HepG2 (cell line): Measurements from ENCODE around the gene DDX17. TPM values are rescaled to one million over a fixed set of nuclear protein-coding genes. Genes with fewer than 3 reads are reported as not detected.

Experiments
- CCAR2 ChIP-seq: fragments of 200-400 bp; formaldehyde crosslinking; optimal IDR thresholded peaks from 2 replicates; pipeline ENCODE3; 2018; ENCODE audit warnings: low read depth, mild to moderate bottlenecking, low read length, moderate library complexity
- CENPT ChIP-seq: sonication (generic); formaldehyde crosslinking; IDR thresholded peaks from 2 replicates; pipeline ENCODE4 v1.8.0; 2022; ENCODE audit warnings: low read depth, mild to moderate bottlenecking, moderate library complexity, missing genetic modification reagents
- HMGA1 ChIP-seq: sonication (generic); formaldehyde crosslinking; conservative IDR thresholded peaks from 2 replicates; pipeline ENCODE4 v1.4.0; 2020; ENCODE audit warnings: missing genetic modification reagents
- KAT7 ChIP-seq: IDR thresholded peaks from 2 replicates; pipeline ENCODE4 v1.6.1; 2018; ENCODE audit warnings: borderline replicate concordance, missing compliant biosample characterization
- KLF6 ChIP-seq: IDR thresholded peaks from 2 replicates; pipeline ENCODE4 v1.8.0; 2016; ENCODE audit warnings: missing biosample characterization, missing genetic modification reagents
- KMT2A ChIP-seq: sonication (generic); formaldehyde crosslinking; IDR thresholded peaks from 2 replicates; pipeline ENCODE4 v1.4.0; 2020; ENCODE audit warnings: missing genetic modification reagents
- MAFF ChIP-seq: IDR thresholded peaks from 2 replicates; pipeline ENCODE4 v1.6.1; 2011; ENCODE audit warnings: low read depth, low read length, improper control_type of control experiment
- NFIB ChIP-seq: sonication (generic); formaldehyde crosslinking; IDR thresholded peaks from 2 replicates; pipeline ENCODE4 v1.9.0; 2021; ENCODE audit warnings: missing genetic modification reagents, mild to moderate bottlenecking, borderline replicate concordance
- RARA ChIP-seq: IDR thresholded peaks from 2 replicates; pipeline ENCODE4 v1.6.1; 2016; ENCODE audit warnings: missing genetic modification reagents, missing compliant biosample characterization
- TEAD3 ChIP-seq: optimal IDR thresholded peaks from 2 replicates; pipeline ENCODE3; 2016; ENCODE audit warnings: borderline replicate concordance
- XRCC5 ChIP-seq: fragments of 200-400 bp; formaldehyde crosslinking; optimal IDR thresholded peaks from 2 replicates; pipeline ENCODE3; 2017; ENCODE audit warnings: mild to moderate bottlenecking, low read length
- YEATS4 ChIP-seq: sonication (generic); formaldehyde crosslinking; IDR thresholded peaks from 2 replicates; pipeline ENCODE4 v1.4.0; 2020; ENCODE audit warnings: missing genetic modification reagents, borderline replicate concordance
- ZNF263 ChIP-seq: sonication (generic); formaldehyde crosslinking; IDR thresholded peaks from 2 replicates; pipeline ENCODE4 v1.4.0; 2020; ENCODE audit warnings: missing genetic modification reagents
- ZNF331 ChIP-seq: sonication (generic); formaldehyde crosslinking; IDR thresholded peaks from 2 replicates; pipeline ENCODE4 v1.4.0; 2020; ENCODE audit warnings: missing genetic modification reagents
- ZNF33B ChIP-seq: sonication (generic); formaldehyde crosslinking; IDR thresholded peaks from 2 replicates; pipeline ENCODE4 v1.5.1; 2020; ENCODE audit warnings: mild to moderate bottlenecking, missing genetic modification reagents
- ZNF354B ChIP-seq: sonication (generic); formaldehyde crosslinking; IDR thresholded peaks from 2 replicates; pipeline ENCODE4 v1.8.0; 2022; ENCODE audit warnings: mild to moderate bottlenecking, missing genetic modification reagents
- ZNF383 ChIP-seq: sonication (generic); formaldehyde crosslinking; IDR thresholded peaks from 2 replicates; pipeline ENCODE4 v1.4.0; 2020; ENCODE audit warnings: missing genetic modification reagents, mild to moderate bottlenecking, borderline replicate concordance
- ZNF607 ChIP-seq: sonication (generic); formaldehyde crosslinking; IDR thresholded peaks from 2 replicates; pipeline ENCODE4 v1.5.1; 2020; ENCODE audit warnings: missing genetic modification reagents, mild to moderate bottlenecking, borderline replicate concordance
- ZNF629 ChIP-seq: sonication (generic); formaldehyde crosslinking; conservative IDR thresholded peaks from 2 replicates; pipeline ENCODE4 v1.5.0; 2020; ENCODE audit warnings: missing genetic modification reagents
- ZNF644 ChIP-seq: IDR thresholded peaks from 2 replicates; pipeline ENCODE4 v1.6.1; 2016; ENCODE audit warnings: low read depth
- polyA plus RNA-seq, 8 experiments: library from polyadenylated mRNA; depleted of rRNA in 3 of 8; stranded (reverse) in 7 of 8; unstranded in 1 of 8; fragments of >200 nt; fragmentation: Illumina TruSeq in 4 of 8; extraction: Trizol in 4 of 8; gene quantifications; 2 replicates each; pipeline versions ENCODE4 v1.2.1 to v1.2.3, GENCODE V29; 2011 to 2016; ENCODE audit warnings: low read depth in 4 of 8, missing spikeins in 1 of 8, mixed read lengths in 1 of 8; ENCODE audit not compliant: insufficient read depth in 1 of 8
- total RNA-seq, 5 experiments: library from RNA; depleted of rRNA; stranded (reverse); fragments of >200 nt; fragmentation: Illumina TruSeq; extraction: Trizol; gene quantifications; 2 replicates each; pipeline ENCODE4 v1.2.3, GENCODE V29; 2016; ENCODE audit warnings: low read depth in 1 of 5
- TF ChIP-seq, protein P1 (sequence below): sonication (generic); formaldehyde crosslinking; IDR thresholded peaks from one replicate; pipeline ENCODE4 v1.5.1; 2020; ENCODE audit warnings: mild to moderate bottlenecking, missing genetic modification reagents; ENCODE audit errors: not compliant biosample characterization
- TF ChIP-seq, protein P2 (sequence below): sonication (generic); formaldehyde crosslinking; IDR thresholded peaks from 2 replicates; pipeline ENCODE4 v1.5.0; 2020; ENCODE audit warnings: missing genetic modification reagents

Gene DDX17
- total and polyA plus RNA-seq, 2 of the 13 experiments (the other 11 are each of a cell fraction or from before 2014, with no cell fraction given): 238 to 344 TPM

GRCh38 chr22:38467904-38468442, 38.1 kb downstream of the DDX17 start, which contains the start of gene KDELR3 (continued):
- TF ChIP-seq, protein P1, sequence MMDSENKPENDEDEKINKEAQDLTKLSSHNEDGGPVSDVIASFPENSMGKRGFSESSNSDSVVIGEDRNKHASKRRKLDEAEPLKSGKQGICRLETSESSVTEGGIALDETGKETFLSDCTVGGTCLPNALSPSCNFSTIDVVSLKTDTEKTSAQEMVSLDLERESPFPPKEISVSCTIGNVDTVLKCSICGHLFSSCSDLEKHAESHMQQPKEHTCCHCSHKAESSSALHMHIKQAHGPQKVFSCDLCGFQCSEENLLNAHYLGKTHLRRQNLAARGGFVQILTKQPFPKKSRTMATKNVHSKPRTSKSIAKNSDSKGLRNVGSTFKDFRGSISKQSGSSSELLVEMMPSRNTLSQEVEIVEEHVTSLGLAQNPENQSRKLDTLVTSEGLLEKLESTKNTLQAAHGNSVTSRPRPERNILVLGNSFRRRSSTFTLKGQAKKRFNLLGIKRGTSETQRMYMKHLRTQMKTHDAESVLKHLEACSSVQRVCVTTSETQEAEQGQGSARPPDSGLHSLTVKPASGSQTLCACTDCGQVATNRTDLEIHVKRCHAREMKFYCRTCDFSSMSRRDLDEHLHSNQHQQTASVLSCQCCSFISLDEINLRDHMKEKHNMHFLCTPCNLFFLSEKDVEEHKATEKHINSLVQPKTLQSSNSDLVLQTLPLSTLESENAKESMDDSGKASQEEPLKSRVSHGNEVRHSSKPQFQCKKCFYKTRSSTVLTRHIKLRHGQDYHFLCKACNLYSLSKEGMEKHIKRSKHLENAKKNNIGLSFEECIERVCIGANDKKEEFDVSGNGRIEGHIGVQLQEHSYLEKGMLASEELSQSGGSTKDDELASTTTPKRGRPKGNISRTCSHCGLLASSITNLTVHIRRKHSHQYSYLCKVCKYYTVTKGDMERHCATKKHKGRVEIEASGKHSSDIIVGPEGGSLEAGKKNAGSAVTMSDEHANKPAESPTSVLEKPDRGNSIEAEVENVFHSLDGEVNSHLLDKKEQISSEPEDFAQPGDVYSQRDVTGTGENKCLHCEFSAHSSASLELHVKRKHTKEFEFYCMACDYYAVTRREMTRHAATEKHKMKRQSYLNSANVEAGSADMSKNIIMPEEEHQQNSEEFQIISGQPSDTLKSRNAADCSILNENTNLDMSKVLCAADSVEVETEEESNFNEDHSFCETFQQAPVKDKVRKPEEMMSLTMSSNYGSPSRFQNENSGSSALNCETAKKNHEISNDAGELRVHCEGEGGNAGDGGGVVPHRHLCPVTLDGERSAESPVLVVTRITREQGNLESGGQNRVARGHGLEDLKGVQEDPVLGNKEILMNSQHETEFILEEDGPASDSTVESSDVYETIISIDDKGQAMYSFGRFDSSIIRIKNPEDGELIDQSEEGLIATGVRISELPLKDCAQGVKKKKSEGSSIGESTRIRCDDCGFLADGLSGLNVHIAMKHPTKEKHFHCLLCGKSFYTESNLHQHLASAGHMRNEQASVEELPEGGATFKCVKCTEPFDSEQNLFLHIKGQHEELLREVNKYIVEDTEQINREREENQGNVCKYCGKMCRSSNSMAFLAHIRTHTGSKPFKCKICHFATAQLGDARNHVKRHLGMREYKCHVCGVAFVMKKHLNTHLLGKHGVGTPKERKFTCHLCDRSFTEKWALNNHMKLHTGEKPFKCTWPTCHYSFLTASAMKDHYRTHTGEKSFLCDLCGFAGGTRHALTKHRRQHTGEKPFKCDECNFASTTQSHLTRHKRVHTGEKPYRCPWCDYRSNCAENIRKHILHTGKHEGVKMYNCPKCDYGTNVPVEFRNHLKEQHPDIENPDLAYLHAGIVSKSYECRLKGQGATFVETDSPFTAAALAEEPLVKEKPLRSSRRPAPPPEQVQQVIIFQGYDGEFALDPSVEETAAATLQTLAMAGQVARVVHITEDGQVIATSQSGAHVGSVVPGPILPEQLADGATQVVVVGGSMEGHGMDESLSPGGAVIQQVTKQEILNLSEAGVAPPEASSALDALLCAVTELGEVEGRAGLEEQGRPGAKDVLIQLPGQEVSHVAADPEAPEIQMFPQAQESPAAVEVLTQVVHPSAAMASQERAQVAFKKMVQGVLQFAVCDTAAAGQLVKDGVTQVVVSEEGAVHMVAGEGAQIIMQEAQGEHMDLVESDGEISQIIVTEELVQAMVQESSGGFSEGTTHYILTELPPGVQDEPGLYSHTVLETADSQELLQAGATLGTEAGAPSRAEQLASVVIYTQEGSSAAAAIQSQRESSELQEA (CRISPR knock-in tag): no peak
- TF ChIP-seq RARA: no peak
- TF ChIP-seq KAT7 (CRISPR knock-in tag): peak; percentile 47; the same call in 1 of the 2 replicates
- no peak for TF ChIP-seq MAFF
- TF ChIP-seq ZNF629 (CRISPR knock-in tag): no peak
- TF ChIP-seq ZNF607 (CRISPR knock-in tag): no peak
- TF ChIP-seq ZNF354B (CRISPR knock-in tag): no peak
- peak; percentile 79 for TF ChIP-seq YEATS4 (CRISPR knock-in tag)
- no peak for TF ChIP-seq HMGA1 (CRISPR knock-in tag)
- no peak for TF ChIP-seq KMT2A
- TF ChIP-seq CCAR2: no peak
- no peak for TF ChIP-seq XRCC5
- no peak for TF ChIP-seq ZNF33B (CRISPR knock-in tag)
- TF ChIP-seq ZNF383 (CRISPR knock-in tag): no peak
- no peak for TF ChIP-seq TEAD3
- TF ChIP-seq, protein P2, sequence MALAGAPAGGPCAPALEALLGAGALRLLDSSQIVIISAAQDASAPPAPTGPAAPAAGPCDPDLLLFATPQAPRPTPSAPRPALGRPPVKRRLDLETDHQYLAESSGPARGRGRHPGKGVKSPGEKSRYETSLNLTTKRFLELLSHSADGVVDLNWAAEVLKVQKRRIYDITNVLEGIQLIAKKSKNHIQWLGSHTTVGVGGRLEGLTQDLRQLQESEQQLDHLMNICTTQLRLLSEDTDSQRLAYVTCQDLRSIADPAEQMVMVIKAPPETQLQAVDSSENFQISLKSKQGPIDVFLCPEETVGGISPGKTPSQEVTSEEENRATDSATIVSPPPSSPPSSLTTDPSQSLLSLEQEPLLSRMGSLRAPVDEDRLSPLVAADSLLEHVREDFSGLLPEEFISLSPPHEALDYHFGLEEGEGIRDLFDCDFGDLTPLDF: no peak
- TF ChIP-seq ZNF263 (CRISPR knock-in tag): no peak
- TF ChIP-seq ZNF331 (CRISPR knock-in tag): no peak
- peak; percentile 51; the same call in 1 of the 2 replicates for TF ChIP-seq KLF6
- no peak for TF ChIP-seq CENPT (CRISPR knock-in tag)
- no peak for TF ChIP-seq NFIB (CRISPR knock-in tag)
- no peak for TF ChIP-seq ZNF644
